Left ventricle myocardium inferior (tissue), 1 donor: ENCODE data around the gene MRPL17. TPM values are rescaled to one million over a fixed set of nuclear protein-coding genes. Genes with fewer than 3 reads are reported as not detected.

Experiments used
- DNase-seq: peaks from one replicate; pipeline ENCODE4 v3.0.0-alpha.2; 2020
- H3K27ac ChIP-seq: fragments of 200-600 bp; replicated peaks from 2 replicates; pipeline ENCODE4 v1.8.0; 2021
- H3K27me3 ChIP-seq: fragments of 200-600 bp; 2 replicates; pipeline ENCODE4 v1.8.0; 2021; ENCODE audit warnings: low read depth
- H3K36me3 ChIP-seq: fragments of 200-600 bp; 2 replicates; pipeline ENCODE4 v1.8.0; 2021
- H3K4me1 ChIP-seq: fragments of 200-600 bp; 2 replicates; pipeline ENCODE4 v1.8.0; 2021
- H3K4me3 ChIP-seq: fragments of 200-600 bp; 2 replicates; pipeline ENCODE4 v1.8.0; 2021; ENCODE audit warnings: mild to moderate bottlenecking, moderate library complexity
- H3K9me3 ChIP-seq: fragments of 200-600 bp; replicated peaks from 2 replicates; pipeline ENCODE4 v1.8.0; 2021
- intact Hi-C: fragments of 100-400 bp; cut with micrococcal nuclease; formaldehyde crosslinking; loops from one replicate; pipeline ENCODE4 v1.11.0; 2022
- total RNA-seq: library from RNA; stranded (reverse); fragmentation: NEBNext Ultra II Directional; extraction: Animal tissue kit (Norgen Biotek cat#: 25700); gene quantifications from one replicate; pipeline ENCODE4 v1.2.1, GENCODE V29; 2021
- TF ChIP-seq, protein P1 (sequence below): fragments of 200-600 bp; IDR thresholded peaks from 2 replicates; pipeline ENCODE4 v1.8.0; 2021; ENCODE audit warnings: antibody characterized with exemption, mild to moderate bottlenecking, borderline replicate concordance
- donor health status: DM: no; HTN: yes; CAD: no; lungs with severe emphysema.

Gene MRPL17
- total RNA-seq, 1 donor from 2014 or later = 40.2 TPM

GRCh38 chr11:6656584-6656915 lies 26.6 kb downstream of the MRPL17 start:
- Histone ChIP-seq H3K27ac (peak overlapping the region; percentile 87), H3K4me3 (peak overlapping the region; percentile 68), H3K27me3 (no peaks in the 10 kb centered on the region), H3K4me1 (peaks cover 50% of the 10 kb centered on the region), H3K9me3 (no peaks in the 10 kb centered on the region), H3K36me3 (no peaks in the 10 kb centered on the region)
- intact Hi-C loops = no loop called here
- no peak for DNase-seq
- TF ChIP-seq, protein P1, sequence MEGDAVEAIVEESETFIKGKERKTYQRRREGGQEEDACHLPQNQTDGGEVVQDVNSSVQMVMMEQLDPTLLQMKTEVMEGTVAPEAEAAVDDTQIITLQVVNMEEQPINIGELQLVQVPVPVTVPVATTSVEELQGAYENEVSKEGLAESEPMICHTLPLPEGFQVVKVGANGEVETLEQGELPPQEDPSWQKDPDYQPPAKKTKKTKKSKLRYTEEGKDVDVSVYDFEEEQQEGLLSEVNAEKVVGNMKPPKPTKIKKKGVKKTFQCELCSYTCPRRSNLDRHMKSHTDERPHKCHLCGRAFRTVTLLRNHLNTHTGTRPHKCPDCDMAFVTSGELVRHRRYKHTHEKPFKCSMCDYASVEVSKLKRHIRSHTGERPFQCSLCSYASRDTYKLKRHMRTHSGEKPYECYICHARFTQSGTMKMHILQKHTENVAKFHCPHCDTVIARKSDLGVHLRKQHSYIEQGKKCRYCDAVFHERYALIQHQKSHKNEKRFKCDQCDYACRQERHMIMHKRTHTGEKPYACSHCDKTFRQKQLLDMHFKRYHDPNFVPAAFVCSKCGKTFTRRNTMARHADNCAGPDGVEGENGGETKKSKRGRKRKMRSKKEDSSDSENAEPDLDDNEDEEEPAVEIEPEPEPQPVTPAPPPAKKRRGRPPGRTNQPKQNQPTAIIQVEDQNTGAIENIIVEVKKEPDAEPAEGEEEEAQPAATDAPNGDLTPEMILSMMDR = no peak

DNA sequence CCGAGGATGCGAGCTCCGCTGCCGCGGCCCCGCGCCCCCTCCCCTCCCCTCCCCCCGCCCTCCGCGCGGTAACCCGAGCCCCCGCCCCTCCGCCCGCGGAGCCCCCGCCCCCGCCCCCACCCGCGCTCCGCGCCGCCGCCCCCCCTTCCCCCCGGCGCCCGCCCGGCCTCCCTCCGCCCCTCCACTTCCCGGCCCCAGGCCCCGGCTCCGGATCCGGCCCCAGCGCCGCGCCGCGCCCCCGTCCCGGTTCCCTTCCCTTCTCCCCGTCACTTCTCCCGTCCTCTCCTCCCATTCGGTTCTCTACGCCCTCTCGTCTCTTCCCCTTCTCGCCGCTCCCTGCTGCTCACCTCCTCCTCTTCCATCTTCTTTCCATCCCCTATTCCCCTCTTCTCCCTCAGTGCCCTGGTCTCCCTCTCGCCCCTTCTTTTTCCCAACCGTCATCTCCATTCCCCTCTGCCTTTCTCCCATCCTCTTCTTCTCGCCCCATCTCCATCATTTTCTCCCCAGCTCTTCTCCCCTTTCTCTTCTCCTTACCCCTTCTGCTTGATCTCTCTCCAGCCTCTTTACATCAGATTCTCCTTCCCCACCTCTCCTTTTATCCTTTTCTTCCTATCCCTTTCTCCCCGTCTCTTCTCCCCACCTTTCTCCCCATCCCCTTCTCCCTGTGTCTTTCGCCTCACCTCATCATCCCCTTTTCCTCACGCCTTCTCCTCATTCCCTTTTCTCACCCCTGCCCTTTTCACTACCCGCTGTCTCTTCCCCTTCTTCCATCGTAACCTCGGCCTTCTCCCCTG lies 27.2 kb downstream of the MRPL17 start, which contains the start of gene DCHS1:
Gene DCHS1, minus strand, starts transcription at position 20 of the 794 bp plus-strand sequence. CDS start 14,196 bp downstream, outside the sequence.
- no peak for DNase-seq
- Histone ChIP-seq H3K36me3 (no peaks in the 10 kb centered on the region), H3K4me1 (peaks cover 53% of the 10 kb centered on the region), H3K9me3 (no peaks in the 10 kb centered on the region), H3K27ac (peak within 1 kb of the TSS; percentile 87), H3K27me3 (no peaks in the 10 kb centered on the region), H3K4me3 (peak within 1 kb of the TSS; percentile 68)
- intact Hi-C loops = no loop called here
- TF ChIP-seq, protein P1 = no peak

DNA sequence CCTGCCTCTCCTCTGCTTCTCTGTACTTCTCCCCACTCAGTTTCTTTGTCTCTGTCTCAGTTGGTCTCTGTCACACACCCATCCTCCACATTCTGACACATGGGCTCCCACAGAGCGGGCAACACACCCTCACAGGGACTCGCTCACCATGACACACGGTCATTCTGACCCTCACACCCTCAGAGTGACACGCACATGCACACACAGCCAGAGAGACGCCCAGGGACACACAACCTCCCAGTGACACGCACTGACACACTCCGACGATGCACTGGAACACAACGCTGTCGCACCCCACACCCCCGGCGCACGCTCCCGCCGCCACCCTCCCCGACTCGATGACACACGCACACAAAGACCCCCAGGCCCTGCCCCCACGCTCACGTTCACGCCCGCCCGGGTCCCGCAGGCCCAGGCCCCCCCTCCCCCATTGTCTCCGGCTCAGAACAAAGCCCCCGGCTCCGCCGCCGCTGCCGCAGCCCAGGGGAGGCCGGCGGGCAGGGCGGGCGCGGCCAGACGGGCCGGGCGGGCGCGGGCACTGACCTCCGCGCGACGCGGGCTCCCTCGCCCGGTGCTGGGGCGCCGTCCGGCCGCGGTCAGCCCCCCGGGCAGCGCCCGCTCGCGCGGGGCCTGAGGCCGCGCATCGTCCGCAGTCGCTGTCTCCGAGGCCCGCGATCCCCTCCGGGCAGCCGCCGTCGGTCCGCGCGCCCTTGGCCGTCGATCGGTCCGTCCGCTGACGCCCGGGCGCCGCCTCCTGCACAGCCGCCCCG lies 27.9 kb downstream of the MRPL17 start:
- H3K4me3 ChIP-seq = peak overlapping the region; percentile 68
- no peaks in the 10 kb centered on the region for H3K9me3 ChIP-seq
- TF ChIP-seq, protein P1 = no peak
- peak overlapping the region; percentile 87 for H3K27ac ChIP-seq
- no peak for DNase-seq
- peaks cover 59% of the 10 kb centered on the region for H3K4me1 ChIP-seq
- no peaks in the 10 kb centered on the region for H3K36me3 ChIP-seq
- intact Hi-C loops = no loop called here
- no peaks in the 10 kb centered on the region for H3K27me3 ChIP-seq

- H3K4me3 ChIP-seq = peak overlapping the region; percentile 68
- no peaks in the 10 kb centered on the region for H3K27me3 ChIP-seq
- TF ChIP-seq, protein P1 = no peak
- no peaks in the 10 kb centered on the region for H3K36me3 ChIP-seq
- DNase-seq = no peak
- intact Hi-C loops = no loop called here
- H3K9me3 ChIP-seq = no peaks in the 10 kb centered on the region
- H3K27ac ChIP-seq = peak overlapping the region; percentile 87
- H3K4me1 ChIP-seq = peaks cover 59% of the 10 kb centered on the region
These were observed 28.7 kb downstream of the MRPL17 start for GRCh38 chr11:6654281-6655019.

DNA sequence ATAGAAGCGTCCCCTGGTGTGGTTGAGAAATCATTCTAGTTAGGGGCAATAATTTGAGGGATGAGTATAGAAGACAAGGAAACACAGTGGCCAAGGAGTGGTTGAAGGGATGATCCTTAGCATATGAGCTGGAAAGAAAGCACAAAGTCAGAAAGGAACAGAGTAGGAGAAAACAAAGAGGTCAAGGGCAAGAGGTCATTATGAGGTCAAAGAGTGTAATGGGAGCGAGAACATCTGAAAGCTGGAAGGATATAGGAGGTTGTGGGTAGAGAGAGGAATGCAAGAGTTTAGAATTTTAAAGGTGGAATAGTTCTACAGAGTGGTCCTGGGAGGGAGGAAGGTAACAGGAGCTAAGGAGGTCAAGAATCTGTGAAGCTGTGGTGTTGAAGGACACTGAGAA lies 29.5 kb downstream of the MRPL17 start:
- no peaks in the 10 kb centered on the region for H3K36me3 ChIP-seq
- no peaks in the 10 kb centered on the region for H3K27me3 ChIP-seq
- no peaks in the 10 kb centered on the region for H3K9me3 ChIP-seq
- no peak for DNase-seq
- no peak overlapping the region for H3K27ac ChIP-seq
- TF ChIP-seq, protein P1 = no peak
- H3K4me3 ChIP-seq = no peak overlapping the region
- intact Hi-C loops = no loop called here
- H3K4me1 ChIP-seq = peaks cover 66% of the 10 kb centered on the region
